Stimulated activated CD4-positive, alpha-beta T cell treated with anti-CD3 and anti-CD28 coated beads, Interleukin-15, amount 100 ng/mL, for 24 hours (primary cell): ENCODE measurements around the gene CSAG3.
"Not testable (repeated sequence)": the region's sequence is repeated elsewhere in the genome, so short reads cannot be mapped to it uniquely, and the experiment has no call there.

Experiments used
- DNase-seq: peaks from one replicate; pipeline ENCODE4 v3.0.0-alpha.2; 2020

CSAG3 gene

DNA sequence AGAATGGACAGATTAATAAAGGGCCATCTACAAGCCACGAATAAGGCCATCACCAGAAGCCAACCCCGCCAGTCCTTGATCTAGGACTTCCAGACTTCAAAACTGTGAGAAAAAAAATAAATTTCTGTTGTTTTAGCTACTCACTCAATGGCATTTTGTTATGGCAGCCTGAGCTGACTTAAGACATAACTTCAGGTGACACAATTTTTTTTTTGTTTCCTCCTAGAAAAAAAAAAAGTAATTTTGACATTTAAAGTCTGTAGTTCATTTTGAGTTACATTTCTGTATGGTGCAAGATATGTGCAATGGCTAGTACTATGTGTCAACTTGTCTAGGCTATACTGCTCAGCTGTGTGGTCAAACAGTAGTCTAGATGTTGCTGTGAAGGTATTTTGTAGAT is at the start of gene CSAG3:
Gene CSAG3 (plus strand): TSS at position 301 of the 400 bp plus-strand sequence.
- not testable (repeated sequence) for DNase-seq

DNA sequence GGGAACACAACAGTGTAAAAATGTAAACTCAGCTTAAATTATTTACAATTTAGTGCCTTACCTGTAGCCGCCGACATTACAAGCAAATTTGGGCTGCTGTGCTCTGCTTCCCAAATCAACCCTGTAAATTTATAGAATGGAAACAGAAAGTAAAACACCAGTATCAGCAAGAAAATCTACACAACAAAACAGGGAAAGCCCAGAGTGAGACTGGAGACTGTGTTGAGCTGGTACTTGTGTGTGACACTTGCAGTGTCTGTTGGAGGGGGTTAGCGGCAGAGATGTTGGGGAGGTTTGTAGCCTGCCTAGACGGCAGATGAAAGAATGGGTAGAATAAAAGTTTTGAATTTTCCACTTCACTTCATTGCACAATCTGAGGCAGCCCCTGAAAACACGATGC is 45.8 kb upstream of the CSAG3 start:
- DNase-seq: not testable (repeated sequence)

- not testable (repeated sequence) for DNase-seq
These were observed 44.9 kb upstream of the CSAG3 start, which contains the start of gene MAGEA2B for GRCh38 chrX:152713815-152714787. TSS of gene MAGEA2B (plus strand) at chrX:152714628. CDS start at chrX:152717107, 2,479 bp downstream.

- no peak for DNase-seq
These were observed 33.6 kb upstream of the CSAG3 start for GRCh38 chrX:152725409-152725808.

DNA sequence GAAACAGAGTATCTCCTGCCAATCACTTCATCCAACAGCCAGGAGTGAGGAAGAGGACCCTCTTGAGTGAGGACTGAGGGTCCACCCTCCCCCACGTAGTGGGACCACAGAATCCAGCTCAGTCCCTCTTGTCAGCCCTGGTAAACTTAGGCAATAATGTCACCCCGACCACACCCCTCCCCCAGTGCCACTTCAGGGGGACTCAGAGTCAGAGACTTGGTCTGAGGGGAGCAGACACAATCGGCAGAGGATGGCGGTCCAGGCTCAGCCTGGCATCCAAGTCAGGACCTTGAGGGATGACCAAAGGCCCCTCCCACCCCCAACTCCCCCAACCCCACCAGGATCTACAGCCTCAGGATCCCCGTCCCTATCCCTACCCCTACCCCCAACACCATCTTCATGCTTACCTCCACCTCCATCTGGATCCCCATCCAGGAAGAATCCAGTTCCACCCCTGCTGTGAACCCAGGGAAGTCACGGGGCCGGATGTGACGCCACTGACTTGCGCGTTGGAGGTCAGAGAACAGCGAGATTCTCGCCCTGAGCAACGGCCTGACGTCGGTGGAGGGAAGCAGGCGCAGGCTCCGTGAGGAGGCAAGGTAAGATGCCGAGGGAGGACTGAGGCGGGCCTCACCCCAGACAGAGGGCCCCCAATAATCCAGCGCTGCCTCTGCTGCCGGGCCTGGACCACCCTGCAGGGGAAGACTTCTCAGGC is 25.6 kb upstream of the CSAG3 start, which contains the start of the genes CSAG1 and MAGEA12:
Gene CSAG1 (minus strand): TSS at position 461 of the 715 bp plus-strand sequence. CDS start 1,261 bp downstream, outside the sequence.
Gene MAGEA12 (plus strand): TSS at position 497 of the 715 bp plus-strand sequence. CDS start 2,405 bp downstream, outside the sequence.
- no peak for DNase-seq

GRCh38 chrX:152734143-152734858 is 24.7 kb upstream of the CSAG3 start:
- DNase-seq: not testable (repeated sequence)

DNA sequence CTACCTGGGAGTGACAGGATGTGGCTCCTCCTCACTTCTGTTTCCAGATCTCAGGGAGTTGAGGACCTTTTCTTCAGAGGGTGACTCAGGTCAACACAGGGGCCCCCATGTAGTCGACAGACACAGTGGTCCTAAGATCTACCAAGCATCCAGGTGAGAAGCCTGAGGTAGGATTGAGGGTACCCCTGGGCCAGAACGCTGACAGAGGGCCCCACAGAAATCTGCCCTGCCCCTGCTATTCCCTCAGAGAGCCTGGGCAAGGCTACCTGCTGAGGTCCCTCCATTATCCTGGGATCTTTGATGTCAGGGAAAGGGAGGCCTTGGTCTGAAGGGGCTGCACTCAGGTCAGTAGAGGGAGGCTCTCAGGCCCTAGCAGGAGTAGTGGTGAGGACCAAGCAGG is 23.9 kb upstream of the CSAG3 start:
- no peak for DNase-seq

GRCh38 chrX:152735860-152736511 is 23.0 kb upstream of the CSAG3 start:
- no peak for DNase-seq

DNA sequence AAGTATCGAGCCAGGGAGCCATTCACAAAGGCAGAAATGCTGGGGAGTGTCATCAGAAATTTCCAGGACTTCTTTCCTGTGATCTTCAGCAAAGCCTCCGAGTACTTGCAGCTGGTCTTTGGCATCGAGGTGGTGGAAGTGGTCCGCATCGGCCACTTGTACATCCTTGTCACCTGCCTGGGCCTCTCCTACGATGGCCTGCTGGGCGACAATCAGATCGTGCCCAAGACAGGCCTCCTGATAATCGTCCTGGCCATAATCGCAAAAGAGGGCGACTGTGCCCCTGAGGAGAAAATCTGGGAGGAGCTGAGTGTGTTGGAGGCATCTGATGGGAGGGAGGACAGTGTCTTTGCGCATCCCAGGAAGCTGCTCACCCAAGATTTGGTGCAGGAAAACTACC is 22.5 kb upstream of the CSAG3 start:
- DNase-seq: not testable (repeated sequence)

DNA sequence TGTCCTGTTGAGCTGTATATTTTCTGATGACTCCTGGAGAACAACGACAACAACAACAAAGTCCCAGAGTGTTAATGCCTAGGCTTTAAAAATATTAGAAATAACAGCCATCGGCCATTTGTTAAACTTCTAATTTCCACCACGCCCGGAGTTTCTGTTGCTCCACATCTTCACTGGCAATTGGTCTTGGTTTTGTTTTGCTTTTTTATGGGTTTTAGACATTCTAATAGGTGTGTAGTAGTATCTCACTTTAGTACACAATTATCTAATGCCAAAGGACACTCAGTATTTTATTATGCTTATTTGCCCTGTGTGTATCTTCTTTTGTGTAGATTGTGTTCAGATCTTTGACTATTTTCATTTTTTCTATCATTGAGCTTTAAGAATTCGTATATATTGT is 20.5 kb upstream of the CSAG3 start:
- DNase-seq: no peak

DNA sequence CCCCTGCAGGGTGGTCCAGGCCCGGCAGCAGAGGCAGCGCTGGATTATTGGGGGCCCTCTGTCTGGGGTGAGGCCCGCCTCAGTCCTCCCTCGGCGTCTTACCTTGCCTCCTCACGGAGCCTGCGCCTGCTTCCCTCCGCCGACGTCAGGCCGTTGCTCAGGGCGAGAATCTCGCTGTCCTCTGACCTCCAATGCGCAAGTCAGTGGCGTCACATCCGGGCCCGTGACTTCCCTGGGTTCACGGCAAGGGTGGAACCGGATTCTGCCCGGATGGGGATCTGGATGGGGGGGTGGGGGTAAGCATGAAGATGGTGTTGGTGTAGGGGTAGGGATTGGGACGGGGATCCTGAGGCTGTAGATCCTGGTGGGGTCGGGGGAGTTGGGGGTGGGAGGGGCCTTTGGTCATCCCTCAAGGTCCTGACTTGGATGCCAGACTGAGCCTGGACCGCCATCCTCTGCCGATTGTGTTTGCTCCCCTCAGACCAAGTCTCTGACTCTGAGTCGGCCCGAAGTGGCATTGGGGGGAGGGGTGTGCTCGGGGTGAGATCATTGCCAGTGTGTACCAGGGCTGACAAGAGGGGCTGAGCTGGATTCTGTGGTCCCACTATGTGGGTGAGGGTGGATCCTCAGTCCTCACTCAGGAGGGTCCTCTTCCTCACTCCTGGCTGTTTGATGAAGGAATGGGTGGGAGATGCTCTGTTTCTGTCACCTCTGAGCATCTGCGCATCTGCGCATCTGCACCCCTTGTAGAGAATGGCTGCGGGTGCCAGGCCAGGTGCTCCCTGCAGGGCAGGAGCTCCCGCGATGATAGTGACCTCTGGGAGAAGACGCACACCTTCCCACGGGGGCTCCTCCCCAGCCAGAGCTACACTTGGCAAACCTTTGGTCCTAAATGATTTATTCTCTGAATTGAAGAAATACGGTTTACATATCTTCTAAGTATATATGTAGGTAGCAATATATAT is 5.0 kb upstream of the CSAG3 start, which contains the start of gene MAGEA2:
Gene MAGEA2 (minus strand): TSS at position 157 of the 965 bp plus-strand sequence. CDS start 2,479 bp downstream, outside the sequence.
- DNase-seq: not testable (repeated sequence)

DNA sequence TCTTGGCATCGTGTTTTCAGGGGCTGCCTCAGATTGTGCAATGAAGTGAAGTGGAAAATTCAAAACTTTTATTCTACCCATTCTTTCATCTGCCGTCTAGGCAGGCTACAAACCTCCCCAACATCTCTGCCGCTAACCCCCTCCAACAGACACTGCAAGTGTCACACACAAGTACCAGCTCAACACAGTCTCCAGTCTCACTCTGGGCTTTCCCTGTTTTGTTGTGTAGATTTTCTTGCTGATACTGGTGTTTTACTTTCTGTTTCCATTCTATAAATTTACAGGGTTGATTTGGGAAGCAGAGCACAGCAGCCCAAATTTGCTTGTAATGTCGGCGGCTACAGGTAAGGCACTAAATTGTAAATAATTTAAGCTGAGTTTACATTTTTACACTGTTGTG is 4.1 kb upstream of the CSAG3 start:
- DNase-seq: not testable (repeated sequence)

- not testable (repeated sequence) for DNase-seq
These were observed 526 bp downstream of the CSAG3 start for GRCh38 chrX:152759544-152759943.

DNA sequence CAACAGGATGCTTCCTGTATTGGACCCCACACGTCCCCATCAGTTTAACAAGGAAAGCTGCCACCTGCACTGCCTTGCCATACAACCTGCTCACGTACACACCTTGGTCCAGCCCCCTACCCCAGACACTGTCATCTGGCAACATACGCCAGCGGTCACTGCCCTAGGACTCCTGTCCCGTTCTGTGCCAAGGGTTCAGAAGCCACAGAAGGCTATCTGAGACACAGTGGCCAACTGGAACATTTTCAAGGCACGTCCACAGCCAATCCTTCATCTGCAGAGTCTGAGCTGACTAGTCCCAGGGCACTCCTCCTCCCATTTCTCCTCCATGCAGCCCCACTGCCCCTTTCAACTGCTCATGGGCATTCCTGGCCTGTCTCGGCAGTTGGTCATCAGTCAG is 2.6 kb downstream of the CSAG3 start:
- not testable (repeated sequence) for DNase-seq

- not testable (repeated sequence) for DNase-seq
These were observed 7.5 kb downstream of the CSAG3 start for GRCh38 chrX:152766562-152766961.

GRCh38 chrX:152769549-152770289 is 10.7 kb downstream of the CSAG3 start, which contains the start of gene MAGEA6:
TSS of gene MAGEA6 (minus strand) at chrX:152769689. CDS start at chrX:152767650, 2,039 bp downstream.
- not testable (repeated sequence) for DNase-seq

GRCh38 chrX:152787062-152787461 is 28.0 kb downstream of the CSAG3 start:
- not testable (repeated sequence) for DNase-seq

GRCh38 chrX:152798945-152799344 is 39.9 kb downstream of the CSAG3 start:
- DNase-seq: no peak

DNA sequence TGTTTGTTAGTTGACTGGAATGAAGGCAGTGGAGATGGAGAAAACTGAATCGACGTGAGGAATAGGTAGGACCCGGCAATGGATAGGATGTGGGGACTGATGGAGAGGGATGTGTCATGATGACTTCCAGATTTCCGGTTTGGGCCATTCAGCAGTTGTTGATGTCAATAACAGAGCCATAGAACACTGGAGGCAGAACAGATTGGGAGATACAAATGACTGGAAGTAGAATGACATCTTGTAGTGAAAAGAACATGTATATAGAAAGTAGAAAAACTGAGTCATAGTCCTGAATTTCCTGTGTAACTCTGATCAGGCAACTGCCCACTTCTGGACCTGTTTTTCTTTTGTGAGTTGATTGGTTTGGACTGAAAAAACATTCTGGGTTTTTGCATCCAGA is 47.0 kb downstream of the CSAG3 start:
- no peak for DNase-seq
